Astrocyte (in vitro differentiated cells and primary cell): ENCODE measurements around the gene INPP5E. TPM values are rescaled to one million over a fixed set of nuclear protein-coding genes. Genes with fewer than 3 reads are reported as not detected.

Source experiments
- DNase-seq: peaks from one replicate; pipeline ENCODE4 v3.0.0-alpha.2; 2010; ENCODE audit warnings: low read depth
- FAIRE-seq: peaks from 2 replicates; lab custom pipeline; 2011; peaks lifted over from hg19 to GRCh38; lab: Jason Lieb, UNC
- H2AFZ ChIP-seq: 2 replicates; pipeline ENCODE4 v1.6.0; 2012; ENCODE audit warnings: low read depth, low read length, inconsistent platforms
- H3K27ac ChIP-seq: 2 replicates; pipeline ENCODE4 v1.5.1; 2011; ENCODE audit warnings: low read depth, low read length, inconsistent platforms
- H3K27me3 ChIP-seq: 2 replicates; pipeline ENCODE4 v1.6.0; 2011; ENCODE audit warnings: low read length, inconsistent platforms; ENCODE audit not compliant: insufficient read depth
- H3K36me3 ChIP-seq: 2 replicates; pipeline ENCODE4 v1.5.1; 2011; ENCODE audit warnings: low read length, inconsistent platforms; ENCODE audit not compliant: insufficient read depth
- H3K4me1 ChIP-seq: 2 replicates; pipeline ENCODE4 v1.5.1; 2011; ENCODE audit warnings: low read length, inconsistent platforms; ENCODE audit not compliant: insufficient read depth
- H3K4me2 ChIP-seq: 2 replicates; pipeline ENCODE4 v1.6.0; 2012; ENCODE audit warnings: low read length, inconsistent platforms
- H3K4me3 ChIP-seq: 2 replicates; pipeline ENCODE4 v1.5.1; 2011; ENCODE audit warnings: low read depth, mild to moderate bottlenecking, low read length, inconsistent platforms; ENCODE audit not compliant: insufficient read depth
- H3K79me2 ChIP-seq: 2 replicates; pipeline ENCODE4 v1.6.0; 2012; ENCODE audit warnings: mild to moderate bottlenecking, low read length, inconsistent platforms; ENCODE audit not compliant: insufficient read depth
- H3K9ac ChIP-seq: 2 replicates; pipeline ENCODE4 v1.6.0; 2012; ENCODE audit warnings: mild to moderate bottlenecking, low read length, inconsistent platforms
- H3K9me3 ChIP-seq: 2 replicates; pipeline ENCODE4 v1.5.1; 2012; ENCODE audit warnings: low read depth, mild to moderate bottlenecking, low read length, inconsistent platforms; ENCODE audit not compliant: insufficient read depth
- H4K20me1 ChIP-seq: 2 replicates; pipeline ENCODE4 v1.6.0; 2012; ENCODE audit warnings: low read length, inconsistent platforms; ENCODE audit not compliant: insufficient read depth
- H3K27ac Mint-ChIP-seq: one replicate; pipeline ENCODE4 v1.8.0; 2021; ENCODE audit warnings: mild to moderate bottlenecking, mixed read lengths; ENCODE audit not compliant: unreplicated experiment
- H3K27me3 Mint-ChIP-seq: one replicate; pipeline ENCODE4 v1.8.0; 2021; ENCODE audit warnings: low read depth, mixed read lengths; ENCODE audit not compliant: unreplicated experiment
- H3K36me3 Mint-ChIP-seq: one replicate; pipeline ENCODE4 v1.8.0; 2021; ENCODE audit warnings: low read depth, mixed read lengths; ENCODE audit not compliant: unreplicated experiment
- H3K4me1 Mint-ChIP-seq: one replicate; pipeline ENCODE4 v1.8.0; 2021; ENCODE audit warnings: low read depth, mixed read lengths; ENCODE audit not compliant: unreplicated experiment
- H3K4me3 Mint-ChIP-seq: one replicate; pipeline ENCODE4 v1.8.0; 2021; ENCODE audit warnings: mild to moderate bottlenecking, moderate library complexity, mixed read lengths; ENCODE audit not compliant: unreplicated experiment
- H3K9me3 Mint-ChIP-seq: one replicate; pipeline ENCODE4 v1.8.0; 2021; ENCODE audit warnings: mild to moderate bottlenecking, mixed read lengths; ENCODE audit not compliant: unreplicated experiment
- EZH2 ChIP-seq: IDR thresholded peaks from 2 replicates; pipeline ENCODE4 v1.6.1; 2012; ENCODE audit warnings: mild to moderate bottlenecking, low read length, inconsistent platforms; ENCODE audit not compliant: insufficient read depth
- total RNA-seq: library from RNA; stranded (reverse); gene quantifications from 2 replicates; pipeline ENCODE4 v1.2.1, GENCODE V29; 2021
- TF ChIP-seq, protein P1 (sequence below): IDR thresholded peaks from 2 replicates; pipeline ENCODE4 v1.5.1; 2011; ENCODE audit warnings: low read depth, mild to moderate bottlenecking, inconsistent platforms, low read length, moderate library complexity; ENCODE audit not compliant: insufficient read depth

The INPP5E gene
- total RNA-seq, 1 donor from 2014 or later, result 13.2 TPM

DNA sequence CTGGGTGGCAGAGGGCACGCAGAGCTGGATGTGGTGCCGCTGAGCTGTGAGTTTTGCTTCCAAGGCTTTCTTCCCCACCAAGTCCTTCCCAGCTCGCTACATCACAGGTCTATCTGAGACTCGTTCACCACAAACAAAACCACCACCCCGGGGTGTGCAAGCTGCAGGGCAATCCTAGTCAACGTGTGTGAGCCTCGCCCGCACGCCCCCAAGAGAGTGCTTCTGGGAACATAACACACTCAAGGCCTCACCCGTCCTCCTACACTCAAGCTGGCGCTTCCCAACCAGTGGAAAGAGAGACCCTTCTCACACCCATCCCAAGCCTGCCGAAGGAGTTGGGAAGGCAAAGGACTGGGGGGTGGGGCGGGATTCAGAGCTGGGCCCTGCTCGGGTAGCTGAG is 50.2 kb downstream of the INPP5E start:
- Histone ChIP-seq H3K9ac (no peak overlapping the region), H3K4me2 (no peak overlapping the region), H4K20me1 (peaks cover 31% of the 10 kb centered on the region), H3K9me3 (no peaks in the 10 kb centered on the region), H3K4me3 (no peak overlapping the region), H3K79me2 (no peaks in the 10 kb centered on the region), H3K27me3 (no peaks in the 10 kb centered on the region), H3K36me3 (peaks cover 32% of the 10 kb centered on the region), H3K4me1 (no peaks in the 10 kb centered on the region), H3K27ac (no peak overlapping the region), H2AFZ (no peak overlapping the region)
- TF ChIP-seq, protein P1, sequence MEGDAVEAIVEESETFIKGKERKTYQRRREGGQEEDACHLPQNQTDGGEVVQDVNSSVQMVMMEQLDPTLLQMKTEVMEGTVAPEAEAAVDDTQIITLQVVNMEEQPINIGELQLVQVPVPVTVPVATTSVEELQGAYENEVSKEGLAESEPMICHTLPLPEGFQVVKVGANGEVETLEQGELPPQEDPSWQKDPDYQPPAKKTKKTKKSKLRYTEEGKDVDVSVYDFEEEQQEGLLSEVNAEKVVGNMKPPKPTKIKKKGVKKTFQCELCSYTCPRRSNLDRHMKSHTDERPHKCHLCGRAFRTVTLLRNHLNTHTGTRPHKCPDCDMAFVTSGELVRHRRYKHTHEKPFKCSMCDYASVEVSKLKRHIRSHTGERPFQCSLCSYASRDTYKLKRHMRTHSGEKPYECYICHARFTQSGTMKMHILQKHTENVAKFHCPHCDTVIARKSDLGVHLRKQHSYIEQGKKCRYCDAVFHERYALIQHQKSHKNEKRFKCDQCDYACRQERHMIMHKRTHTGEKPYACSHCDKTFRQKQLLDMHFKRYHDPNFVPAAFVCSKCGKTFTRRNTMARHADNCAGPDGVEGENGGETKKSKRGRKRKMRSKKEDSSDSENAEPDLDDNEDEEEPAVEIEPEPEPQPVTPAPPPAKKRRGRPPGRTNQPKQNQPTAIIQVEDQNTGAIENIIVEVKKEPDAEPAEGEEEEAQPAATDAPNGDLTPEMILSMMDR, result no peak
- TF ChIP-seq EZH2, result no peak
- Mint-ChIP-seq H3K9me3 (no peaks in the 10 kb centered on the region), H3K27ac (no peak overlapping the region), H3K36me3 (peaks cover 29% of the 10 kb centered on the region), H3K27me3 (no peaks in the 10 kb centered on the region), H3K4me3 (no peak overlapping the region), H3K4me1 (no peaks in the 10 kb centered on the region)
- no peak for FAIRE-seq
- DNase-seq, result no peak

DNA sequence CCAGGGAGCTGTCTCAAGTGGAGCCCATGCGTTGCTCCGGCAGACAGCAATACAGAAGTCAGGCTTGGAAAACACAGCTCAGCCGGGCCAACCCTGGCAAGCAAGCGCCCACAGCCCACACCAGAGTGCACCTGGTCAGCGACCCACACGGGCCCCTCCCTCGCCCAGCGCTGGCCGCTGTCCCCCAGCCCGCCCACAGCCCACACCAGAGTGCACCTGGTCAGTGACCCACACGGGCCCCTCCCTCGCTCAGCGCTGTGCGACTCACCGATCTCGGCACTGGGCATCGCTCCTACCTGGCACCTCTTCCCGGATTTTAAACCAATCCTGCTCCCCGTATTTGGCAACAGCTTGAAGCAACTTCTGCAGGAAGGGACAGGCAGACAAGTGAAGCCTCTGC is 52.4 kb downstream of the INPP5E start:
- no peak overlapping the region for H3K4me3 Mint-ChIP-seq
- H3K4me1 Mint-ChIP-seq, result no peaks in the 10 kb centered on the region
- H4K20me1 ChIP-seq, result peaks cover 27% of the 10 kb centered on the region
- no peaks in the 10 kb centered on the region for H3K9me3 Mint-ChIP-seq
- peaks cover 37% of the 10 kb centered on the region for H3K36me3 ChIP-seq
- no peak overlapping the region for H3K4me3 ChIP-seq
- DNase-seq (no peak), FAIRE-seq (no peak)
- H3K4me1 ChIP-seq, result no peaks in the 10 kb centered on the region
- H3K9me3 ChIP-seq, result no peaks in the 10 kb centered on the region
- H3K27me3 ChIP-seq, result no peaks in the 10 kb centered on the region
- peaks cover 35% of the 10 kb centered on the region for H3K36me3 Mint-ChIP-seq
- H3K4me2 ChIP-seq, result no peak overlapping the region
- no peak overlapping the region for H2AFZ ChIP-seq
- no peaks in the 10 kb centered on the region for H3K79me2 ChIP-seq
- no peak overlapping the region for H3K27ac ChIP-seq
- no peaks in the 10 kb centered on the region for H3K27me3 Mint-ChIP-seq
- H3K9ac ChIP-seq, result no peak overlapping the region
- no peak overlapping the region for H3K27ac Mint-ChIP-seq
- TF ChIP-seq, protein P1, result no peak
- TF ChIP-seq EZH2, result no peak

DNA sequence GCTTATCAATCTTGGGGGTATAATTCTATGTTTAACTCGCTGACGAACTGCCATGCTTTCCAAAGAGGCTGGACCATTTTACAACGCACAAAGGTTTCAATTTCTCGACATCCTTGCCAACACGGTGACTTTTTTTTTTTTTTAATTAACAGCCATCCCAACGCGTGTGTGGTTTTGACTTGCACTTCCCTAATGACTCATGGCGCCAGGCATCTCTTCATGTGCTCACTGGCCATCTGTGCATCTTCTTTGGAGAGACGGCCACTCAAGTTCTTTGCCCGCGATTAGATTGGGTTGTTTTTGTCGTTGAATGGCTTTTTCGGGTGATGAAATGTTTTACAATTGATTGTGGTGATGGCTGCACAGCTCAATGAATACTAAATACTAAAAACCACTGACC is 53.6 kb downstream of the INPP5E start:
- Histone ChIP-seq H3K79me2 (no peaks in the 10 kb centered on the region), H3K9me3 (no peaks in the 10 kb centered on the region), H3K36me3 (peaks cover 33% of the 10 kb centered on the region), H3K27ac (no peak overlapping the region), H3K27me3 (no peaks in the 10 kb centered on the region), H3K4me1 (no peaks in the 10 kb centered on the region), H4K20me1 (peaks cover 18% of the 10 kb centered on the region), H3K4me3 (no peak overlapping the region), H3K9ac (no peak overlapping the region), H2AFZ (no peak overlapping the region), H3K4me2 (no peak overlapping the region)
- Mint-ChIP-seq H3K27ac (no peak overlapping the region), H3K4me1 (no peaks in the 10 kb centered on the region), H3K9me3 (no peaks in the 10 kb centered on the region), H3K4me3 (no peak overlapping the region), H3K27me3 (no peaks in the 10 kb centered on the region), H3K36me3 (peaks cover 30% of the 10 kb centered on the region)
- peak; percentile 36 for DNase-seq
- no peak for FAIRE-seq
- TF ChIP-seq EZH2, result no peak
- TF ChIP-seq, protein P1, result no peak
